A673 (cell line): ENCODE data around the gene CIB2. TPM values are rescaled to one million over a fixed set of nuclear protein-coding genes. Genes with fewer than 3 reads are reported as not detected.

Experiments used
- BruUV-seq: library from RNA; stranded (reverse); fragments of 400-500 nt; replicated peaks from 2 replicates; lab custom pipeline; 2021; lab: Mats Ljungman, UMichigan
- CTCF ChIA-PET: fragments of 300-600 bp; sonication (Branson Sonifier 250); formaldehyde crosslinking; loops from one replicate; lab custom pipeline; 2022; ENCODE audit warnings: antibody characterized with exemption; lab: Charles Lee
- POLR2A ChIA-PET: fragments of 300-600 bp; sonication (Branson Sonifier 250); formaldehyde crosslinking; loops from one replicate; lab custom pipeline; 2022; ENCODE audit warnings: antibody characterized with exemption; ENCODE audit not compliant: low non-redundant PET; lab: Charles Lee
- DNase-seq: peaks from one replicate; pipeline ENCODE4 v3.0.0-alpha.2; 2015; ENCODE audit warnings: low spot score
- H3K27ac ChIP-seq: fragments of 200-600 bp; sonication (generic); 2 replicates; pipeline ENCODE4 v1.5.1; 2016; ENCODE audit warnings: mixed run types, low read depth, mild to moderate bottlenecking, mixed read lengths, antibody characterized with exemption, low read length; ENCODE audit not compliant: poor library complexity, severe bottlenecking
- H3K27me3 ChIP-seq: fragments of 200-600 bp; sonication (generic); replicated peaks from 2 replicates; pipeline ENCODE4 v1.6.1; 2017; ENCODE audit warnings: mixed run types, low read depth, mild to moderate bottlenecking, mixed read lengths, antibody characterized with exemption, low read length; ENCODE audit not compliant: insufficient read depth, poor library complexity
- H3K36me3 ChIP-seq: fragments of 200-600 bp; sonication (generic); 2 replicates; pipeline ENCODE4 v1.6.1; 2016; ENCODE audit warnings: mixed run types, mild to moderate bottlenecking, mixed read lengths, antibody characterized with exemption, low read length; ENCODE audit not compliant: insufficient read depth, poor library complexity, severe bottlenecking
- H3K4me1 ChIP-seq: fragments of 200-600 bp; sonication (generic); 2 replicates; pipeline ENCODE4 v1.6.1; 2017; ENCODE audit warnings: mixed run types, mild to moderate bottlenecking, mixed read lengths, antibody characterized with exemption, low read length; ENCODE audit not compliant: insufficient read depth, poor library complexity, severe bottlenecking
- H3K4me3 ChIP-seq: fragments of 200-600 bp; sonication (generic); 2 replicates; pipeline ENCODE4 v1.5.1; 2016; ENCODE audit warnings: low read depth, mixed run types, mild to moderate bottlenecking, mixed read lengths, low read length; ENCODE audit not compliant: poor library complexity, severe bottlenecking
- H3K9me3 ChIP-seq: fragments of 200-600 bp; sonication (generic); 2 replicates; pipeline ENCODE4 v1.6.1; 2016; ENCODE audit warnings: mixed run types, low read depth, mild to moderate bottlenecking, mixed read lengths, antibody characterized with exemption, low read length; ENCODE audit not compliant: poor library complexity, severe bottlenecking
- CTCF ChIP-seq: fragments of 300-800, 200-600 bp; sonication (generic); conservative IDR thresholded peaks from 2 replicates; pipeline ENCODE4 v1.5.1; 2017; ENCODE audit warnings: low read depth, mild to moderate bottlenecking, antibody characterized with exemption, low read length, moderate library complexity, mixed read lengths
- EZH2 ChIP-seq: fragments of 200-600 bp; sonication (generic); IDR thresholded peaks from 2 replicates; pipeline ENCODE4 v1.6.1; 2017; ENCODE audit warnings: borderline replicate concordance, low read depth, mild to moderate bottlenecking, mixed read lengths, antibody characterized with exemption, low read length; ENCODE audit not compliant: poor library complexity, severe bottlenecking
- intact Hi-C: fragments of 100-400 bp; cut with micrococcal nuclease; formaldehyde crosslinking; loops from one replicate; pipeline ENCODE4 v1.10.0; 2022; ENCODE audit not compliant: unreplicated experiment
- total RNA-seq: library from RNA; stranded (reverse); gene quantifications from 2 replicates; pipeline ENCODE4 v1.2.3, GENCODE V29; 2021

The CIB2 gene
- total RNA-seq, 1 experiment from 2014 or later, result 2.1 TPM

- ChIA-PET CTCF (interaction anchor here (1.0 kb wide), 1 partner anchor 63 kb away, joined by 4 read pairs; no protein-coding TSS in a partner anchor), POLR2A (no interaction called here)
- intact Hi-C loops, result no loop called here
- Histone ChIP-seq H3K36me3 (no peaks in the 10 kb centered on the region), H3K4me1 (no peaks in the 10 kb centered on the region), H3K9me3 (no peaks in the 10 kb centered on the region), H3K4me3 (no peak overlapping the region), H3K27me3 (no peaks in the 10 kb centered on the region), H3K27ac (no peak overlapping the region)
- BruUV-seq, result no TSS peak
- TF ChIP-seq EZH2 (no peak), CTCF (no peak)
- no peak for DNase-seq
These were observed 46.8 kb upstream of the CIB2 start for GRCh38 chr15:78178064-78178463.

GRCh38 chr15:78177447-78177873 lies 46.2 kb upstream of the CIB2 start:
- H3K36me3 ChIP-seq, result no peaks in the 10 kb centered on the region
- intact Hi-C loops, result loop anchor here (1.0 kb wide), 1 partner anchor 64 kb away; no protein-coding TSS in a partner anchor
- ChIA-PET CTCF (interaction anchor here (1.0 kb wide), 1 partner anchor 64 kb away, joined by 4 read pairs; no protein-coding TSS in a partner anchor), POLR2A (no interaction called here)
- no peak overlapping the region for H3K4me3 ChIP-seq
- H3K9me3 ChIP-seq, result no peaks in the 10 kb centered on the region
- TF ChIP-seq EZH2, result no peak
- peak; percentile 88 for TF ChIP-seq CTCF
- peak; percentile 63 for DNase-seq
- BruUV-seq, result no TSS peak
- H3K27ac ChIP-seq, result no peak overlapping the region
- H3K4me1 ChIP-seq, result no peaks in the 10 kb centered on the region
- H3K27me3 ChIP-seq, result no peaks in the 10 kb centered on the region

DNA sequence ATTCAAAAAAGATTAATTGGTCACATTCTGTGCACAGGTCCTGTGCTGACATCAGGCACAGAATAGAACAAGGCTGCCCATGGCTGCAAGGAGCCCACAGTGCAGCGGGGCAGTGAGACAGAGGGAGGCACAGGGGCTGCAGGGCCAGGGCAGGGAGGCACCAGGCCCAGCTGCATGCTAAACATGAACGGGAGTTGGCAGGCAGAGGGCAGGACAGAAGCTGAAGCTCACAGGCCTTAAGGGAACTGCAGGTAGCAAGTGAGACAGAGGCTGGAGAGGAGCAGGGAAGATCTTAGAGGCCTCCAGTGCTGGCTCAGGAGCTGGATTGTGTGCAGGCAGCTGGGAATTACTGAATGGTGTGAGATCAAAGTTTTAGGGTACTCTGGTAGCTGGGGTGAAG lies 44.1 kb upstream of the CIB2 start:
- Histone ChIP-seq H3K4me3 (no peak overlapping the region), H3K9me3 (no peaks in the 10 kb centered on the region), H3K4me1 (no peaks in the 10 kb centered on the region), H3K36me3 (peaks cover 4% of the 10 kb centered on the region), H3K27me3 (no peaks in the 10 kb centered on the region), H3K27ac (no peak overlapping the region)
- intact Hi-C loops, result no loop called here
- TF ChIP-seq CTCF, result no peak
- no peak for TF ChIP-seq EZH2
- POLR2A ChIA-PET, result no interaction called here
- no TSS peak for BruUV-seq
- DNase-seq, result no peak
- CTCF ChIA-PET, result interaction anchor here (0.6 kb wide), 1 partner anchor 495 kb away, joined by 4 read pairs; no protein-coding TSS in a partner anchor
